ENCODE measurements around the gene DPP6.

GRCh38 chr7:154862153-154862791 lies 810.1 kb downstream of the DPP6 start:
- TF ChIP-seq EZH2 (IDR thresholded peaks at IDR 0.05; ENCODE audit: borderline replicate concordance, low read depth, low read length, poor library complexity, severe bottlenecking): no peak
- TF ChIP-seq, protein P1, sequence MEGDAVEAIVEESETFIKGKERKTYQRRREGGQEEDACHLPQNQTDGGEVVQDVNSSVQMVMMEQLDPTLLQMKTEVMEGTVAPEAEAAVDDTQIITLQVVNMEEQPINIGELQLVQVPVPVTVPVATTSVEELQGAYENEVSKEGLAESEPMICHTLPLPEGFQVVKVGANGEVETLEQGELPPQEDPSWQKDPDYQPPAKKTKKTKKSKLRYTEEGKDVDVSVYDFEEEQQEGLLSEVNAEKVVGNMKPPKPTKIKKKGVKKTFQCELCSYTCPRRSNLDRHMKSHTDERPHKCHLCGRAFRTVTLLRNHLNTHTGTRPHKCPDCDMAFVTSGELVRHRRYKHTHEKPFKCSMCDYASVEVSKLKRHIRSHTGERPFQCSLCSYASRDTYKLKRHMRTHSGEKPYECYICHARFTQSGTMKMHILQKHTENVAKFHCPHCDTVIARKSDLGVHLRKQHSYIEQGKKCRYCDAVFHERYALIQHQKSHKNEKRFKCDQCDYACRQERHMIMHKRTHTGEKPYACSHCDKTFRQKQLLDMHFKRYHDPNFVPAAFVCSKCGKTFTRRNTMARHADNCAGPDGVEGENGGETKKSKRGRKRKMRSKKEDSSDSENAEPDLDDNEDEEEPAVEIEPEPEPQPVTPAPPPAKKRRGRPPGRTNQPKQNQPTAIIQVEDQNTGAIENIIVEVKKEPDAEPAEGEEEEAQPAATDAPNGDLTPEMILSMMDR (conservative IDR thresholded peaks at IDR 0.05; ENCODE audit: low read depth, low read length): no peak

Data from A673 (cell line).